ENCODE measurements around the gene PUSL1.

Gene PUSL1

DNA sequence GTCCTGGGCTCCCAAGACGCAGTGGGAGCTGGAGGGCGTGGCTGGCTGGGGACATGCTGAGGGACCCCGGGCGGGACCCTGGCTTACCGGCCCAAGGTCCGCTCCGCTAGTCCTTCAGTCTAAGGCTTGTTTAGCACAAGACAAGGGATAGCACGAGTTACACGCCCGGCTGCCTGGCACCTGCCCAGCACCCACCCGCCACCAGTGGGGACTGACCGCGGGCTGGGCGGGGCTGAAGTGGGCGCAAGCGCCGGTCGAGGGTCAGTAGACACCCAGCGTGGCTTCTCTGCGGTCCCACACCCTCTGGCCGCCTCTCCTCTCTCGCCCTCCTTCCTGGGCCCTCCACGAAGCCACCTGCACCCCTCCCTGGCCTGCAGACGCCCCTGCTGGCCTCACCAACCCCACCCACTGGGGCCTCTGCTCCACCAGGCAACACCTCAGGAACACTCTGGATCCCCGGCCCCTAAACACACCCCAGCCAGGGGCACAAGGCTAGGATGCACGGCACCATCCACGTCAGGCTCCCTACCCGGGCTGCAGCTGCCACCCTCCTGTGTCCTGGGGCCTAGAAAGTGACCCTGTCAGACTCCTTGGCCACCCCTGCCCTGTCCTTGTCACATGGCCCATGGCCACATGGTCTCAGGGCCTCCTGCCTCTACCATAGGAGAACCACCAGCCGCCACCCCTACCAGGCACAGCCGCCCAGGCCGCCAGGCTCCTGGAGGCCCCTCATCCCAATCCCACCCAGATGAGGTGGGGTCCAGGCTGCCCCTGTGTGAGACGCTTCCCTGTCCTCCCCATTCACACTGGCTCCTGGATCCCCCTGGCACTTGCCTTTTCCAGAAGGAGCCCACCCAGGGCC, 28.8 kb downstream of the PUSL1 start:
- no peak for DNase-seq (ENCODE audit: low read depth in 1 of 2, low spot score in 1 of 2)

- peak in 1 of 2 donors; percentile 40 for DNase-seq (ENCODE audit: low read depth in 1 of 2, low spot score in 1 of 2)
These were observed 29.4 kb downstream of the PUSL1 start for GRCh38 chr1:1337793-1338147.

- no peak for DNase-seq (ENCODE audit: low read depth in 1 of 2, low spot score in 1 of 2)
These were observed 29.9 kb downstream of the PUSL1 start for GRCh38 chr1:1338278-1338677.

DNA sequence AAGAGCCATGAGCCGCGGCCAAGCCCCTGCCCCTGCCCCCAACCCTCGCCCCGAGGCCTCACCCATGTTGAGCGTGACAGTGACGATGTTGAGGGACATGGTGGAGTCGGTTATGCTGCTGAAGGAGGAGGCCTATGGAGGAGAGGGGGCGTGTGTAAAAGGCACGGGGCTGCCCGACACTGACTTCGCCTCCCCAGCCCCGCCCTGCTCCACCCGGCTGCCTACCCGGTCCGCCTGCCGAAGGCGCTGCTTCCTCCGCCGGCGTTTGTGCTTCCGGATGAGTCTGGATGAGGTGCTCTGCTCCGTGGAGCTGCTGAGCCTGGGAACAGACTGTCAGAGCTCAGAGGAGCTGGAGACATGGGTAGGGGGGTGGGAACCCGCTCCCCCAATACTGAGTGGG, 31.8 kb downstream of the PUSL1 start:
- no peak for DNase-seq (ENCODE audit: low read depth in 1 of 2, low spot score in 1 of 2)

GRCh38 chr1:1340791-1341548, 32.6 kb downstream of the PUSL1 start:
- DNase-seq (ENCODE audit: low read depth in 1 of 2, low spot score in 1 of 2): no peak

DNA sequence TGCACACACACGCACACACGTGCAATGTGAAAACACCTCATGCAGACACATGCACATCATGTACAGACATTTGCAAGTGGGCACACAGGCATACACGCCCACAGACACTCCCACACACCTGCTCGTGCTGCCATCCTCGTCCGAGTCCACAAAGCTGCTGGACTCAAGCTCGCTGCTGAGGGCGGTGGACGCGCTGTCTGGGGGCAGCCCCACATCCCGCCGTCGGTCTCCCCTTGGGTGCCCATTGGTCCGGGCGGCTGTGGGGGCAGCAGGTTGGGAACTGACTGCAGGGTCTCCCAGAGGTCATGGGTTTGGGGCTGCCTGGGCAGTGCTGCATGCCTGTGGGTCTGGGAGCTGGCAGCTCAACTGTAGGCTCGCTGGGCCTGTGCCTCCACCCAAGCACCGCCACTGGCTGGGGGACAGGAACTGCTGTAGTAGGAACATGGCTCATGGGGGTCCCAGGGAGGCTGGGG, 33.2 kb downstream of the PUSL1 start:
- no peak for DNase-seq (ENCODE audit: low read depth in 1 of 2, low spot score in 1 of 2)

GRCh38 chr1:1342061-1342562, 33.7 kb downstream of the PUSL1 start:
- DNase-seq (ENCODE audit: low read depth in 1 of 2, low spot score in 1 of 2): no peak

DNA sequence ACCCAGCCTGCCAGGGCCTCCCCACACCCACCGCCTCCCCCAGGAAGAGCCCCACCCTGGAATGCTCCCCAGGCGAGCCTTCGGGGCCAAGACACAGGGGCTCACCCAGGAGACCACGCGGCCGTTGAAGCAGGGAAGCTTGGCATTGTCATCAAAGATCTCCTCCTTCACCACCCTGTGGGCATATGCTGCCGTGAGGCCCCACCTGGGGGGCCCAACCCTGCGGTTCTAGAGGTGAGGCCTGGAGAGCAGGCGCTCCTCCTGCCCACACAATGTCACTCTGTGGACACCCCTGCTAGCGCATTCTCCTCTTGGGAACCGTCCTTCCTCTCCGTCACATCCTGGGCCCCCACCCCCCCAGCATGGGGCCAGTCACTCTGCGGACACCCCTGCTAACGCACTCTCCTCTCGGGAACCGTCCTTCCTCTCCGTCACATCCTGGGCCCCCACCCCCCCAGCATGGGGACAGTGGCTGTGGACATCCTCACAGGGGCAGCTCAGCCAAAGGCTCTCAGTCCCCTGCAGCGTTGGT, 34.3 kb downstream of the PUSL1 start:
- no peak for DNase-seq (ENCODE audit: low read depth in 1 of 2, low spot score in 1 of 2)

DNA sequence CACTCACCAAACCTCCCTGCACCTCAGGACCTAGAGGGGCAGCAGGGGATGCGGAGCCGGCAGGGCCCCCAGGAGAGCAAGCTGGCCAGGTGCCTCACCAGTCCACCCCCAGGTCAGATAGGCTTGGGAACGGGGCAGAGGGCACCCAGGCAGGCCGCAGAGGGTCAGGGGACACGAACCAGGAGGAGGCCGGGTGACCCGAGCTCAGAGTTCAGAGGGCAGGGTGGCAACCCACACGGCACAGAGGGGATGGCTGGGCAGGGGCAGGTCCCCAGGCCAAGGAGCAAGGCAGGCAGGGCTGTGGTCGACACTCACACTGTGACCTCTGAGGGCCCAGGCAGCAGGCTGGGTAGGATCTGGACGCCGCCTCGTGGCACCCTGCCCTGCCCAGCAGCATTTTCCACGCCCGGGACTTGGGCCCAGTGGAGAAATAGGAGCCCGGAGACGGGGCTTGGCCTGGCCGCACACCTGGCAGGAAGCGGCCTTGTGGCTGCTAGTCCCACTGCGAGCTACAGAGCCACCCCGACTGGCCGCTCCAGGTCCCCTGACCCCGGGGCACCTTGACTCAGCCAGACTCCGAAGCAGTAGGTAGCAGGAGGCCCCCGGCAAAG, 35.5 kb downstream of the PUSL1 start:
- DNase-seq (ENCODE audit: low read depth in 1 of 2, low spot score in 1 of 2): no peak

DNA sequence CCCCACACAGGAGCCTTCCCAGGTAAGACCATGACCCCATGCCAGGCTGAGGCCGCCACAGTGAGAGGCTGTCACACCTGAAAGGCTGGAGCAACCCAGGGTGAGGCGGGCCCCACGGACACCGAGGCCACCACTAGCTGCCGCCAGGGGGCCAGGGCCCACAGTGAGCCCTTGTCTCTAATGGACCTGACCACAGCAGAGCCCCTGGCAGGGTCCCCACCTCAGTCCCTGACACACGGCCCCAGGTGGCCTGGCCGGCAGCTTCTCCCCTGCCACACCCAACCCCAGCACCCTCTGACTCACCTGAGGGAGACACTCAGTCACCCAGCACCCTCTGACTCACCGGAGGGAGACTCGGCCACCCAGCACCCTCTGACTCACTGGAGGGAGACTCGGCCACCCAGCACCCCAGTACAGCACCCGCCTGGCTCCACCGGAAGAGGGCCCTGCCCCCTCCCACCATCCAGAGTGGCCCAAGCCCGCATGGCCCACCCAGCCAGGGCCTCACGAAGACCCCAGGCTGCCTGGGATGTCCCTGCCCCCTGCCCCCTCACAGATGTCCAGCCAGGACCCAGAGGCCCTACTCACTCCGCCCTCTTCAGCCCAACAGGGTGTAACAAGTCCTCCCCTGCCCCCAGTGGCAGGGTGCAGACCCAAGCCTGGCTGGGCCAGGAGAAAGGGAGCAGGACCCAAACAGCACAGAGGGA, 36.4 kb downstream of the PUSL1 start:
- peak in 1 of 2 donors; percentile 29 for DNase-seq (ENCODE audit: low read depth in 1 of 2, low spot score in 1 of 2)

- no peak for DNase-seq (ENCODE audit: low read depth in 1 of 2, low spot score in 1 of 2)
These were observed 37.0 kb downstream of the PUSL1 start for GRCh38 chr1:1345384-1345783.

DNA sequence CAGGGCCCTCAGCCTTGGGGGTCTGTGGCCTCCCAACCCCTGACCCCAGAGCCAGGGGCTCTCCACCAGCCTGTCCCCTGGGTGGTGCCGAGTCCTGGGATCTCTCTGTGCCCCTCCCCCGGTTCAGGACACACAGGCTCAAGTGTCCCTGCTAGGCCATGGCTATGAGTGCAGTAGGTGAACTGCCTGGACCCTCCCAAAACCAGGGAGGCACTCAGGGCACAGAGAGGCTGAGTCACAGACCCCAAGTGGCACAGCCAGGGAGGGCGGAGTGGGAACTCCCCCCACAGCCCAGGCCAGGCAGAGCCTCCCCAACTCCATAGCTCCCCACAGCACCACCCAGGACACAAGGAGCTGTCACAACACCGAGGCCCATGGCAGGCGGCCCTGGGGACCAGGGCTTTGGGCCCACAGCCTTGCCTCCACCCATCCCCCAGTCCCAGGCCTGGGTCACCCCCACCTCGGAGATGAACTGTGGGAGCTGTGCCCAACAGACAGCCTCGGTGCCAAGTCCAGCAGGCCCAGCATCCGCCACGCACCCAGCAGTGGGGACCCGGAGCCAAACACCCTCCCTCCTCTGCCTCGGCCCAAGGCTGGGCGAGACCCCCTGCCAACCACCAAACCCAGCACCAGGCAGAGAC, 37.6 kb downstream of the PUSL1 start:
- no peak for DNase-seq (ENCODE audit: low read depth in 1 of 2, low spot score in 1 of 2)

DNA sequence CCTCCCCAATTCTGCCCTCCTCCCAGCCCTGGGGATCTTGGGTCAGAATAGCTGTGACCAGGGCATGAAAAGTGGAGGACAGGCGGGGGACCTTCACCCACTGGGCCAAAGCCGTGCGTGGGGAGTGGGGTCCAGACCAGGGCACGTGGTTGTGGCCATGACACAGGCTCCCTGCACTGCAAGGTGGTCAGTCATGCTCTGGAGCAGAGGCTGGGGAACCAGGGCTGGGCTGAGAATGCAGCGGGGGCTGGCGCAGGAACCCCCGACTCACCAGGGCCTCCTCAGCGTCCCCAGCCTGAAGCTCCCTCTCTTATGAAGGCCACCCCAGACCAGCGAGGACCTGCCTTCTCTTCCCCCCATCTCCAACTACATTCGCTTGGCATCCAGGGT, 38.1 kb downstream of the PUSL1 start:
- DNase-seq (ENCODE audit: low read depth in 1 of 2, low spot score in 1 of 2): no peak

- DNase-seq (ENCODE audit: low read depth in 1 of 2, low spot score in 1 of 2): no peak
These were observed 38.7 kb downstream of the PUSL1 start for GRCh38 chr1:1347026-1347595.

GRCh38 chr1:1347663-1348419, 39.4 kb downstream of the PUSL1 start:
- no peak for DNase-seq (ENCODE audit: low read depth in 1 of 2, low spot score in 1 of 2)

- no peak for DNase-seq (ENCODE audit: low read depth in 1 of 2, low spot score in 1 of 2)
These were observed 40.2 kb downstream of the PUSL1 start for GRCh38 chr1:1348420-1349255.

GRCh38 chr1:1349256-1350012, 41.0 kb downstream of the PUSL1 start, which contains the start of gene DVL1:
DVL1 (minus strand) TSS chr1:1349418; CDS start chr1:1349065, 353 bp downstream.
- peak; percentile 61 to 67 for DNase-seq (ENCODE audit: low read depth in 1 of 2, low spot score in 1 of 2)

All from stimulated activated CD4-positive, alpha-beta T cell treated with anti-CD3 and anti-CD28 coated beads, Interleukin-15, amount 100 ng/mL, for 1 hour (primary cell).